HK-2 (cell line): ENCODE data around the gene RERE.
A peak's percentile ranks its signal among the peaks of the same experiment; 100 is the strongest.

Source experiments
- DNase-seq: peaks from one replicate; pipeline ENCODE4 v3.0.0-alpha.2; 2018; ENCODE audit not compliant: unreplicated experiment

The RERE gene

DNA sequence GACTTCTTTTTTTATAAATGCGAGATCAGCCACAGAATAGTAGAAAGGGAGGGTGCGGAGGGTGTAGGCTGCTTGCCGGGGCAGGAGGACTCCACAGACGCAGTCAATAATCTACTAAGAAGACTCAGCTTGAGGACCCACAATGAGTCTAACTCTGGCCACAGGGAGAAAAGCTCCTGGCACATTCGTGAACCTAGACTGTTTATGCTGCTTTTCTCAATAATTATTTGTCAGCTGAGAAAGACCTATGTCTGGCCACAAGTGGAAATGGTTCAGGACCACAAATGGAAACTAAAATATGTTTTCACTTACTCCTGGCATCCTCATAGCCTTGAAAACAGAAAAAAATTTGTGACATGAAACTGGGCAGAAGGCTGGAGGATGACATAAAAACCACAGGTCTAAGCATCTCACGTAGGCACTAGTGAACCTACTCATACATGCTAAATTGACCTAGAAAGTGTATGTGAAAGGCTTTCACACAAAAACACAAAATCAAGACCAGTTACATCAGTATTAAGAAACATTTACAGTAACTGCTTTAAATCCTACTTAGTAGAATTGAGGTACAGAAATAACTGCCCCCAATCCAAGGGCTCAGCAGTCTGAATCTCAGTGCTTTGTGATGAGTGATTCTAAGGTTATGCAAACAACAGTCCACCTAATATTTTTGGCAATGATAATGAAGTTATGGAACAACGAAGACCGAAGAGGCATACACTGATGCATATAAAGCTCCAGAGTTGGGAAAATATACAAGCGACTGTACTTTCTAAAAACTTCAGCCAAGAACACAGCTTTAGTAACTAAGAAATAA, 340.1 kb downstream of the RERE start:
- DNase-seq: peak; percentile 64

DNA sequence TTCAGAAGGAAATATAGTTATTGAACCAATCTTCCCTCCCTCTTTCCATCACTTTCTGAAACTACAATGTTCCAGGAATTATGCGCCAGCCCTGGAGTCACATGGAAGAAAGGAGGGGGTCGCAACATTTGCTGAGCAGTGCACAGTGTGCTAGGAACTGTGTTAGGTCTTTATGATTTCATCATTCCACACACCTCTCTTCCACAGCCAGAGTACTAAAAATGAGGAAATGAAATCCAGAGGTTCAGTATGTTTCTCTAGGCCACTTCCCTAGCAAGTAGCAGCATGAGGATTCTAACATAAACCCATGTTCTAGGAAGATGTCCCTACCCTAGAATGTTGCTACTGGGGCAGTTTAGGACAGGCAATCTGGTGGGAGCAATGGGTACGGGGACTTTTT, 341.4 kb downstream of the RERE start:
- DNase-seq: no peak

DNA sequence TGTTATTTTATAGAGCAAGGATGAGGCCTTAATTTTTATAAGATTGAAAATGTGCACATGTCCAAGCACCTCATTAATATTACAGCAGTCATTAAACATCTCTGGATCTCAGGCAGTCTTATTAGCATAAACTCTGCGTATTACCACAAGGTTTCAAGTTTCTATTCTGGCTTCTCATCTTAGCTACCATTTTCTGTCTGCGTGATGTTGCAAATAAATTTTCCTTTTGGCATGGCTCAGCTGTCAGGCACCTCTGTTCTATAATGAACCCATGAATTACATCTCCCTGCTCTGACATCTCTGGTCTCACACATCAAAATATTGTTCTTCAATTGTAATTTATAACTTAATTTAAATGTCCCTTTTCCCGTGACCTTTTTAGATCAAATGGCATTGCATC, 343.1 kb downstream of the RERE start:
- DNase-seq: no peak

DNA sequence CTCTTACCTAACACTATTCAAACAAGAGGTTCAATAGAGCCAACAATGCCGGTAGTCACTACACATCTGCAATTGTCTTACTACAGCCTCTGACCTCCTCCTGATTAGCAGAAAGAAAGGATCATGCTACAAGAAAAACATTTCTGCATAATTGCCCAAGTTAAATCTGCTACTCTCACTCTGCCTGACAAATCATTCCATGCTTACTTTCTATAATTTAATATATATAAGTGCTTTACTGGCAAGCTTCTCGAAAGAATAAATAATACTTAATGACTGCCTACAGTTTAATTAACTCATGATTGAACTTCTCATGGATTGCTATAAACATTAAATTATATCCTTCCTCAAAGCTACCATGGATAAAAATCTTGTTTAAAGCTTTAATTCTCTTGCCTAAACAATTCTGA, 343.5 kb downstream of the RERE start:
- DNase-seq: no peak

DNA sequence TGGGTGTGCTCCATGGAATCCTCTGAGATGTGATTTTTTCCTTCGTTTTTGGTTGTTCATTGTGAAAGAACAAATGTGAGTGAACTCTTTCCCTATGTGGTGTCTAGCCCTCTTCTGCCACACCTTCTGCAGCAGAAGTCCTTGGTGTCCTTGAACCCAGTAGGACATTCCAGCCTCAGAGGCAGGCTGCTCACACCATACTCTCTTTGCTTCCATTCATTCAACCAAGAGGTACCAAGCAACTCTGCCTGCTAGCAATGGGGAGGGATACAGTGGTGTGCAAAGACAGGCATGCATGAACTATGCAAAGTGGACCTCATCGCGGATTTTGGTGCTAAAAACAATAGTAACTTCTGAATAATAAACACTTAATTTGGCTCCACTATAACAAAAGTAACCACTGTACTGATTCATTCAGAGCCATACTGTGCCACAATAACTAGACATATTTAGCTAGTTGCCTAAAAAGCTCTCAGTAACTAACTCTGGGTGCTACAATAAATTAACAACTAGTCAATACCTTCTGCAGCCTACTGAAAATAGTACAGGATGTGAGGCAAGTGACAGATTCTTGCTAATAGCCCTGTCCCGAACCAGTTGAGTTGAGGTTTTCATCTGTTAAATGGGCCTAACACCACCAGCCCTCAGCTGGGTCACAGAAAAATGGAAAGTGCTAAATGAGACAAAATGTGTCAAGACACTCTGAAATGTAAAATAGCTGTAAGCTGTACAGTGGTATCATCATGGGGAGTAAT, 344.1 kb downstream of the RERE start:
- DNase-seq: no peak

DNA sequence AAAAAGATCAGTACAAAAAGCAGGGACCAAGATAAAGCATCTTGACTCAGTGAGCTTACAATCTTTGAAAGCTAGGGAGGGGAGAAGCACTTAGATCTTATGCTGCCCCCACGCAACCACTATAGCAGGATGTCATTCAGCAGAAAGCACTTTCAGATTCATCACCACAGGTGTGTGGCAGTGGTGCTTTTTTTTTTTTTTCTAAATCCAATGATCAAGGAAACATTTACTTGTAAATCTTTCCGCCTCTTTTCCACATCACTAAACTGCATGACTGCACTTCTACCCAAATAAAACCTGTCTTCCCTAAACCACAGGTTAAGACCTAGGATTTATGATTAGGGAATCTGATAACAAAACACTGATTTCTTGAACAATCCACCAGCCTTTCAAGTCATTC, 344.8 kb downstream of the RERE start:
- no peak for DNase-seq

DNA sequence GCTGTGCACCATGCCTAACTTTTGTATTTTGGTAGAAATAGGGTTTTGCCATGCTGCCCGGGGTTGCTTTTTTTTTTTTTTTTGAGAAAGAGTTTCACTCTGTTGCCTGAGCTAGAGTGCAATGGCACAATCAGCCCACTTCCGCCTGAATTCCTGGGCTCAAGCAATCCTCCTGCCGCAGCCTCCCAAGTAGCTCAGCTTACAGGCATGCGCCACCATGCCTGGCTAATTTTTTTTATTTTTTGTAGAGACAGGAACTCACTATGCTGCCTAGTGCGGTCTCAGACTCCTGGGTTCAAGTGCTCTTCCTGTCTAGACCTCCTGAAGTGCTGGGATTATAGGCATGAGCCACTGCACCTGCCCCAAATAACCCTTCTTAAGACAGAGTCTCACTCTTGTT, 346.0 kb downstream of the RERE start:
- no peak for DNase-seq

DNA sequence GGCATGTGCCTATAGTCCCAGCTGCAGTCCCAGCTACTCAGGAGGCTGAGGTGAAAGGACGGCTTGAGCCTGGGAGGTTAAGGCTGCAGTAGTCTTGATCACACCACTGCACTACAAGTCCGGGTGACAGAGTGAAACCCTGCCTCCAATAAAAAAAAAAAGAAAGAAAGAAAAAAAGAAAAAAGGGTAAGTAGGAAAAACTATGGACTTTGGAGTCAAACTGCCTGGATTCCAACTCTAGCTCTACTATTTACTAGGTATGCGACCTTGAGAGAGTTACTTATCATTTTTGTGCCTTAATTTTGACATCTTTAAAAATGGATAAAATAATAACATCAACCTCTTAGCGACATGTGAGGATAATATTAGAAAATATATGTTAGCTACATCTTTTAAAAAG, 348.7 kb downstream of the RERE start:
- DNase-seq: no peak

DNA sequence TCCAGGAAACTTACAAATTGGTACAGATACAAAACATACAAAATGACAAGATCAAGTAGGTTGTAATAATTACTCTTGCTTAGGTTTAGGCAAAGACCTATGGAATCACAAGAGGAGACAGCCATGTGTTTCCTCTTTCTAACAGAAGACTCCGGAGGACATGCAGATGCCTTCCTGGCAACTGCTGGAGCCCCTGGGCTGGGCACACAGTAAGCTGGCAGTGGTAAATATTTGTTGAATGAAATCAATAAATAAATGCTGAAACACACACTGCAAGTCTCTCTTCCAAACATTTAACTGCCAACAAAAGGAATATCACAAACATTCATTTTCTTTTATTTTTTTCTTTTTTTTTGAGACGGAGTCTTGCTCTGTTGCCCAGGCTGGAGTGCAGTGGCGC, 350.1 kb downstream of the RERE start:
- DNase-seq: no peak

DNA sequence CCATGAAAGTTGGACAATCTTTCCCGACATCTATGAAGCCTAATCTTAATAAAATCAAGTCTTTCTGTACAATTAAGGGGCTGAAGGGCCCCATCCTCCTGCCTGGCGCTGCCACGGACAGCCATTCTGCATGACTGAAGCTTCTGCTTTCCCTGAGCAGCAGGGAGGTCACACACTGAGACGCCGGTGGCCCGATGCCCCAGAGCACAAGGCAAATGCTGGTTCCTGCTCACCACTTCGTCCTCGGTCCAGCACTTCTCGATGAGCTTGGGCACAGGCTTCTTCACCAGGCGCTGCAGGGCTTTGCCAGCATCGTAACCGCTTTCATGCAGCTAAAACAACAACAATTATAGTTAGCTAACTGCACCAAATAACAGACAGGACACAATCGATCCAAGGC, 351.7 kb downstream of the RERE start:
- no peak for DNase-seq

DNA sequence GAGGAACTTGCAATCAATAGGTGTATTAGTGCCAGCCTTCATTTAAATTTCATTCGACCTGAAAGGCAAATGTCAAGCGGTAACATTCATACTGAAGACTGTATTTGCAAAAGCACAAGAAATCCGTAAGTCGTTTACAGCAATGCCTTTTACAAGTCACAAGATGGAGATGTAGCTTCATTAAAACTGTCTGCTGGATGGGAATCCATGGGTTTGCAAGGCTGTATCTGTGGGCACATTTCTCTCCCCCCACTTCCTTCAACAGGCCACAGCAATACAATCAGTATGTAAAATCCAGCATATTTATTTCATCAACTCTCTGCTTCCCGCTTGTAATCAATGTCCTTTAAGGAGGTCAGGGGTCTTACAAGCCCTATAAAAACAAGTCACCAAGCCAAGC, 352.4 kb downstream of the RERE start:
- no peak for DNase-seq

DNA sequence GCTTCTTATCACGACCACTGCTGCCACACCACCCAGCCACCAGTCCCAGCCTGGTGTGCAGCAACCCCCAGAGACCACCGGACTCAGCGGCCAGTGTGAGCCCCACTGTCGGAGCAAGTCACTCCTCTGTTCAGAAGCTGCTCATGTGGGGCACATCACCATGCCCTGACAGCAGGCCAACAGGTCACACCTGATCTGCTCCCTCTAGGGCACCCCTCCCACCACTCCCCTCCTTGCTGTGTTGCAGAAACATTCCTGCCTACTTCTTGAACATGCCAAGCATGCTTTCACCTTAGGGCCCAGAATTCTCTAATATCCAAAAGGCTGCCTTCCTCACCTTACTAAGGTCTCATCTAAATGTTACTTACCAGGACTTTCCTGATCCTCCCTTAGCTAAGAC, 353.1 kb downstream of the RERE start:
- DNase-seq: no peak

DNA sequence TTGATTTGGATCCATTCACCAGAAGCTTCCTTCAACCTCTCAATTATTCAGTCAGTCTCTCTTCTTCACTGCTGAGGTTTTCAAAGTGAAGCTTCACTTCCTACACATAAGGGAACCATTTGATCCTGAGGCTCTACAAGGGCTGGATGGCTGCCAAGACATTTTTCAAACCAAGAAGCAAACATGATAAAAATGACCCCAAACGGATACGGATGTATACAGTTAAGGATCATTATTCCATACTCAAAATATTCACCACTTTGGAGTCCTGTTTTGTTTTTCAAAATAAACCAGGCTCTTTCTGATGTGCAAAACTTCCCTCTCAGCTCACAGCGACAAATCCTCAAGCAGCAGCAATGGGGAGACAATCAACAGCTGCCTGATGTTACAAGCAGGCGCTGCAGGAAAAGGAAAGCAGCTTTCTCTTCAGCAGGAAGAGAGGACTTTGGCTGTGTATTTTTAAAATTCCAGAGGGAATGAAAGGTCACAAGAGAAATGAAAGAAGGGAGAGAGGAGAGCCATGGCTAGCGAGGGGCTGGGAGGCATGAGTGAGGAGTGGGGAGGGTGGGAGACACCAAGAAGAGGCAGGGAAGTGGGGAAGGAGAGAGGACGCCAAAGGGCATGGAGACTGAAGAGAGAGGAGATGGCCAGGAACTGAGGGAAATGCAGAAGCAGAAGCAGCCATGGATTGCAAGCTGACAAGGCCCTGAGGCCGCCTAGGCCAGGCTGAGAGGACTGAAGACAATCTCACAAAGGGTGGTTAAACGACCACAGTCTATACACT, 354.1 kb downstream of the RERE start:
- no peak for DNase-seq

DNA sequence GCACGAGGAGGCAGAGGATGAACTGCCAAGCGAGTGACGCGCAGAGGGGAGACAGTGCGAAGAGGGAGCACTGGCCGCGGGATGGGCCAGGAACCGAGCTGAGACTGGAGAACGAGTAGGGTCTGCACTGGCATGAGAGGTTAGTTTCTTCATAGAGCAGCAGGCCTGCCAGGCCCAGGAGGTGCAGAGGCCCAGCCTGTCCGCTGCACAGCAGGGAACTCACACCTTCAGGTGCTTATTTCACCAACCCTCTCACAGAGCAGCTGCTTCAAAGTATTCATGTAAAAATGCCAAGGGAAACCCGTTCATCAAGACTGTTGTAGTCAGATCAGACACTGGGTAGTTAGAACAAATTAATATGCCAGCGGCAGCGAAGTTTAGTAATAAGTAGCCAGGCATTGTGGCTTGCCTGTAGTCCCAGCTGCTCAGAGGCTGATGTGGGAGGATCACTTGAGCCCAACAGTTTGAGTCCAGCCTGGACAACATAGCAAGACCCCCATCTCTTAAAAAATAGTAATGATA, 355.0 kb downstream of the RERE start:
- no peak for DNase-seq

DNA sequence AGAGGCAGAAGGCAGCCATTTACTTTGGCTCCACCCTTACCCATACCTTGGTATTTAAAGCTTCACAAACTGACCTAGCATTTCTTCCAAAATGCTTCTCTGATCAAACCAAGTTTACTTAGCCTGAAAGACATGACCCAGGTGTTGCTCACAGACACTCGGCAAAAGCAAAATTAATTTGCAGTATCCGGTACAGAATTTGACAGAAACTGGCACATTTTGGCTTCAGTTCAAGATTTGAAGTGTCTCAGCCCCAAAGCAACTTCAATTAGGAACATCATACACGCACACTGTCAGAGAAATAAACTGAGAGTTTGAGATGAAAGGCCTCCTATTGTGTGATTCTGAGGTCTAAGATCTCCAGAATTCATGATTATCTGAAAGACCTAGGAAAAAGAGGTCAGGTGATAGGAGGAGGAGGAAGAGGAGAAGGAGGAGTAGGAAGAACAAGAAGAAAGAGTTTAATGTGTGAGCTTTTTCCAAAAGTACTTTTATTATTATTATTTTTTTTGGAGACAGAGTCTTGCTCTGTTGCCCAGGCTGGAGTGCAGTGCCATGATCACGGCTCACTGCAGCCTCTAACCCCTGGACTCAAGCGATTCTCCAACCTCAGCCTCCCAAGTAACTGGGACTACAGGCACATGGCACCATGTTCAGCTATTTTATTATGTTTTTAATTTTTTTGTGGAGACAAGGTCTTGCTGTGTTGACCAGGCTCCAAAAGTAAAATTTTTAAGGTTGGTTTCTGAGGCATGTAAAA, 355.9 kb downstream of the RERE start:
- DNase-seq: no peak

DNA sequence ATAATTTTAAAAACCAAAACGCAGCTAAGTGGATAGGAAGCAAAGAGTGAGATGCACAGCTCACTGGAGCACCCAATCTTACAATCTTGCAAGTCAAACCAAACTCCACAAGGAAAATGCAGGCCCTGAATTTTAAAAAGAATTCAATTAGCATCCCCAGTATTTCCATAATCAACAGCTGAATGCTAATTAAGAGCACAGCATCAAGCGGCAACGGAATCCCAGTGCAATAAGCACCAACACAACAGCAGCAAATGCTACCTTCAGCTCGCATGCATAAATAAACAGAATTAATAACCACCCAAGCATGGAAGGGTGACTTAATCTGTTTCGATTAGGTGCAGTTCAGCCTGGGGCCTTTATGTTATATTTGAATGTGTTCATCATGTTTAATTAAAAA, 356.7 kb downstream of the RERE start:
- DNase-seq: no peak

DNA sequence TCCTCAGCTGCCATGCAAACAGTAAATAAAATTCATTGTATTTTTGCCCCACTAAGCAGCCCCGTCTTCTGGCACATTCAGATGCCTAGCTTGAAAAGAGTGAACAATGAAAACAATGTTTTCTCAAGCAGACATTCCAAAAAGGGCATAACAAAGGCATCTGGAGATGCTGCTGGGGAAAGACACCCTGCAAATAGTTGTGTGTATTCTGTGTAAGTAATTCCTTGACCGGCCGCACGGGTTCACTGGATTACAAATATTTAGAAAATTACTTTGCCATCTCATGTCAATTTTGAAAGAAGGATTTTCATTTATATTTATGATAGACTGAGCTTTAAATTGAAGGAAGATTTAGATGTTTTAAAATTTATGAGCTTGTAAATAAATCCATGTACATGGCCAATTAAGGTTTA, 357.3 kb downstream of the RERE start:
- no peak for DNase-seq

DNA sequence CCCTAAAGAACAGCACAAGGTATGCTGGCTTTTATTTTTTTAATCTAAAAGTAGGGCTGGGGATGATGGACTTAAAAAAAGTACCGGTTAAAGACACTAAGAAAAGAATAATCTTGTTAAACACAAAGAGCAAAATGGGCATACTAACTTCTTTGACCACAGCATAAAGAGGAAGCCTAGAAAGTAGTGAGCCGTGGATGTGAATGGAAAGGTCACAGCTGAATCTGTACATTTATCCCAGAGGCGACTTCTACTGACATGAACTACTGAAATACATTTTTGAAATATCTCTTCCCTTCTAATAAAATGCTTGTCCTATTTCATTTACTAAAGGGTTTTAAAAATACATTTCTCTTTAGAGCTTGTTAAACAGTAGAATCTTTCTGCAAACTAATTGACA, 358.8 kb downstream of the RERE start:
- no peak for DNase-seq

DNA sequence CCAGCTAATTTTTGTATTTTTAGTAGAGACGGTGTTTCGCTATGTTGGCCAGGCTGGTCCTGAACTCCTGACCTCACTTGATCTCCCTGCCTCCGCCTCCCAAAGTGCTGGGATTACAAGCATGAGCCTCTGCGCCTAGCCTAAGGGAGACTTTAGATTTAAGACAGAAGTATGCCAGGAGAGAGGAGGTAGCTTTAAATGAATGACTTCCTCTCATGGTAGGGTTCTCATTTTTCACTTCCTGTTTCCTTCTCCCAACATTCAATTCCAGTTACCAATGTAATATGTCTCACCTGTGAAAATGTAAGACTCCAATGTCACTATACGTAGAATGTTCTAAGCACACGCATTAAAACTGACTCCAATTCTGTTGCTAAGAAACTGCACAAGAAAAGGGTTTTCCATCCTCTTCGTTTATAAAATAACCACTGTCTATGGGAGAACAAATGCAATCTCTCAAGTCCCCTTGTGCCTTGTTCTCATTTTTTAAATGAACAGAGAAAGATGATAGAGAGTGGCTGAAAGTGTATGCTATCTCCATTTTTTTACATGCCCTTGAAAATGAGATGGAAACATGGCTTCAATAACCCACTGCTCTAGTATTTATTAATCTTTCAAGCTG, 359.6 kb downstream of the RERE start:
- no peak for DNase-seq

DNA sequence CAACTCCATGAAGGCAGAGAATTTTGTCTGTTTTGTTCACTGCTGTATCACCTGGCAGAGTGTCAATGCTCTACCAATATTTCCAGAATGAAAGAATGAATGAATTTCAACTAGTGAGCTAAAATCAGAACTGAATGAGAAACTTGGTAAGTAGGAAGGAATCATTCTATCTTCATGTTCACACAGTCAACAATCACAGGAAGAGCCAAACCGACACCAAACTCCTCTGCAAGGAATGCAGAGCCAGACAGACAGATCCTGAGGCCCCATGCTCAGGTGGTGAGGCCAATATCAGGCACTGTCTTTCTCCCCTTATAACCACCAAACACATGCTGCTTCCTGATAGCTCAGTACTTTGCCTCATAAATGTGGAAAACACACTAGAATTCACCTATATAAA, 360.4 kb downstream of the RERE start:
- no peak for DNase-seq

DNA sequence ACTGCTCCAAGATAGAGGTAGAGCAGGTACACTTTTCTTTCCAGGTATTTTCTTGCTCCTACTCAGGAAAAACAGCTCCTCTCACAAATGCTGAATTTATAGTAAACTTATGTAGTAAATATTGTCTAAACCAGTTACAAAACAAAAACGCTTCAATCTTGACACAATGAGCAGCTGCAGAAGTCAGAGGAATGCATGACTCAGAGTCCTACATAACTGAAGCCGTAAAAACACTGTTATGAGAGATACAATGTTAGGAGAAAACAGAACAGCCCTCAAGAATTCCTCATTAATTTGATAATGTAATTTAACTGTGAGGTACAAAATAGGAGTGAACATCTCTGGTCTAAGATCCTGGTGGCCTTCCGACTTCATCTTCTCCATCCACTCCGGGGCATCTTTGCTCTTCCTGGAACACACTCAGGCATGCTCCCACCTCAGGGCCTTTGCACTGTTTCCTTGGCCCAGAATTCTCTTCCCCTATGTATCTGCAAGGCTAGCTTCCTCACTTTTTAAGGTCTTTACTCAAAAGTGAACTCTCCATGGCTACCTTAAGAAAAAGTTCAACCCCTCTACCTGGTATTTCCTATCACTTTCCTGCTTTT, 361.0 kb downstream of the RERE start:
- DNase-seq: no peak
